ENCODE results near the gene ZNF385D. TPM values are rescaled to one million over a fixed set of nuclear protein-coding genes. Genes with fewer than 3 reads are reported as not detected.

Gene ZNF385D
- total RNA-seq, 4 donors from 2014 or later = 0.49 to 2.2 (median 1.5) TPM

DNA sequence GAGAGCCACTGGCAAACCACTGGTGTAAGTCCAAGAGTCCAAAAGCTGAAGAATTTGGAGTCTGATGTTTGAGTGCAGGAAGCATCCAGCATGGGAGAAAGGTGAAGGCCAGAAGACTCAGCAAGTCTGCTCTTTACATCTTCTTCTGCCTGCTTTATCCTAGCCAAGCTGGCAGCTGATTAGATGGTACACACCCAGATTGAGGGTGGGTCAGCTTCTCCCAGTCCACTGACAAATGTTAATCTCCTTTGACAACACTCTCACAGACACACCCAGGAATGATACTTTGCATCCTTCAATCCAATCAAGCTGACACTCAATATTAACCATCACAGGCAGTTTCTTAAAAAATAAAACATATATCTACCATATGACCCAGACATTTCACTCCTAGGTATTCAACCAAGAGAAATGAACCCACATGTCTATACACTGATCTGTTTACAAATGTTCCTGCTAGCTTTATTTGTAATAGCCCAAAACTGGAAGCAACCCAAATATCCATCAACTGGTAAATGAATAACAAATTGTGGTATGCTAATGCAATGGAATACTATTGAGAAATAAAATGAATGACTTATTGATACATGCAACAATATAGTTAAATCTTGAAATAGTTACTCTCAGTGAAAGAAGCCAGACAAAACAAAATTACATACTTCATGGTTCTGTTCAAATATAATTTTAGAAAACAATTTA, 373.8 kb downstream of the ZNF385D start:
- no peak overlapping the region for H3K4me3 ChIP-seq (replicated peaks in 1 of 3)
- no peaks in the 10 kb centered on the region for H3K27me3 ChIP-seq
- H3K27ac ChIP-seq = no peak overlapping the region
- no peaks in the 10 kb centered on the region for H3K36me3 ChIP-seq
- H3K9me3 ChIP-seq = no peaks in the 10 kb centered on the region
- DNase-seq = no peak
- intact Hi-C loops (cut with DNase I) = no loop called here
- no peaks in the 10 kb centered on the region for H3K4me1 ChIP-seq
- TF ChIP-seq, protein P1, sequence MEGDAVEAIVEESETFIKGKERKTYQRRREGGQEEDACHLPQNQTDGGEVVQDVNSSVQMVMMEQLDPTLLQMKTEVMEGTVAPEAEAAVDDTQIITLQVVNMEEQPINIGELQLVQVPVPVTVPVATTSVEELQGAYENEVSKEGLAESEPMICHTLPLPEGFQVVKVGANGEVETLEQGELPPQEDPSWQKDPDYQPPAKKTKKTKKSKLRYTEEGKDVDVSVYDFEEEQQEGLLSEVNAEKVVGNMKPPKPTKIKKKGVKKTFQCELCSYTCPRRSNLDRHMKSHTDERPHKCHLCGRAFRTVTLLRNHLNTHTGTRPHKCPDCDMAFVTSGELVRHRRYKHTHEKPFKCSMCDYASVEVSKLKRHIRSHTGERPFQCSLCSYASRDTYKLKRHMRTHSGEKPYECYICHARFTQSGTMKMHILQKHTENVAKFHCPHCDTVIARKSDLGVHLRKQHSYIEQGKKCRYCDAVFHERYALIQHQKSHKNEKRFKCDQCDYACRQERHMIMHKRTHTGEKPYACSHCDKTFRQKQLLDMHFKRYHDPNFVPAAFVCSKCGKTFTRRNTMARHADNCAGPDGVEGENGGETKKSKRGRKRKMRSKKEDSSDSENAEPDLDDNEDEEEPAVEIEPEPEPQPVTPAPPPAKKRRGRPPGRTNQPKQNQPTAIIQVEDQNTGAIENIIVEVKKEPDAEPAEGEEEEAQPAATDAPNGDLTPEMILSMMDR (IDR thresholded peaks at IDR 0.05) = no peak
- TF ChIP-seq POLR2A (IDR thresholded peaks at IDR 0.05) = no peak

DNA sequence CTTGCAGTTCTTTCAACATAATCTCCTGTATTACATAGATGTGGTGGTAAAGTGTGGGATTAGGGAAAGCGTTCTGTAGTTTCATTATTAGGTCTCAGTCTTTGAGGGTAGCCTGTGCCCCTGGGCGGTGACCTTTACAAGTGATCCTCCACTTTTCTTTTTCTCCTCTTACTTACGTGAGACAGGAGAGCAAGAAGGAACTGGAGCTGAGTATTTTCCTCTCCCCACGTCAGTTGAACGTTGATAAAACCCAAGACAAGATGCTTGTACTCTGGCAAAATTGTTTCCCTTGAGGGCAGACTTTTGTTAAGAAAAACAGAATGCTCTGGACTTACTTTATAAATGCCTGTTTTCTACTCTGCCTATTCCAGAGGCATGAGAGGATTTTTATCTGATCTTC, 378.7 kb downstream of the ZNF385D start:
- Histone ChIP-seq H3K4me1 (no peaks in the 10 kb centered on the region), H3K36me3 (no peaks in the 10 kb centered on the region), H3K9me3 (no peaks in the 10 kb centered on the region), H3K4me3 (replicated peaks in 1 of 3) (no peak overlapping the region), H3K27ac (no peak overlapping the region), H3K27me3 (no peaks in the 10 kb centered on the region)
- TF ChIP-seq, protein P1 (IDR thresholded peaks at IDR 0.05) = no peak
- no peak for TF ChIP-seq POLR2A (IDR thresholded peaks at IDR 0.05)
- no peak for DNase-seq
- 51 to 56% methylated on average over 5 of the region's 5 CpGs for WGBS, 2 donors
- intact Hi-C loops (cut with DNase I) = no loop called here

Measured in thyroid gland (tissue), 4 donors.